HG03439 (cell line): ENCODE results near the gene NFKBIE.
"Not testable (repeated sequence)": the region's sequence is repeated elsewhere in the genome, so short reads cannot be mapped to it uniquely, and the experiment has no call there.

Experiments
- ATAC-seq: cut with Tn5 transposase; IDR thresholded peaks from one replicate; pipeline ENCODE4 v1.9.1; 2021; ENCODE audit warnings: mild to moderate bottlenecking, moderate library complexity; ENCODE audit not compliant: unreplicated experiment

The NFKBIE gene

DNA sequence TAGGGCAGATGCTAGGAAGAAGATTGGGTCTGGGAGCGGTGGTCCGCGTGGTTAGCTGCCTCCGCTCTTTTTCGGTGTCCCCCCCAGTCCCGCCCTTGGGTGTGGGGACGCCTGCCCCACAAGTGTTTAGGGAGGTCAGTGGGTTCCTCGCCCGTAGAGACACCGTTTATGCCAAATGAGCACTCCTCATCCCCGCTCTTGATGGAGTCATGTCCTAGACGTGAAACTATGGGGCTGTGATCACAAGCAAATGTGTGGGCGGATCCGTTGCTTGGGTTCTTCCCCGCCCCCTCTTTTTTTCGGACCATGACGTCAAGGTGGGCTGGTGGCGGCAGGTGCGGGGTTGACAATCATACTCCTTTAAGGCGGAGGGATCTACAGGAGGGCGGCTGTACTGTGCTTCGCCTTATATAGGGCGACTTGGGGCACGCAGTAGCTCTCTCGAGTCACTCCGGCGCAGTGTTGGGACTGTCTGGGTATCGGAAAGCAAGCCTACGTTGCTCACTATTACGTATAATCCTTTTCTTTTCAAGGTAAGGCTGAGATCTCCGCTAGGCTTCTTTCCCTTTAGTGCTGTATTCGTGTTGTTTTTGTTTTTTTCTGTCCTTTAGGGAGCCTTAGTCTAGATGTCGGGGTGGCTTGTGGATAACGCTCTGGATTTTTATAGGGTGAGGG, 18.6 kb downstream of the NFKBIE start, which contains the start of gene HSP90AB1:
Gene HSP90AB1 (plus strand): TSS at position 439 of the 675 bp plus-strand sequence. CDS start 1,529 bp downstream, outside the sequence.
- ATAC-seq: peak; percentile 68

DNA sequence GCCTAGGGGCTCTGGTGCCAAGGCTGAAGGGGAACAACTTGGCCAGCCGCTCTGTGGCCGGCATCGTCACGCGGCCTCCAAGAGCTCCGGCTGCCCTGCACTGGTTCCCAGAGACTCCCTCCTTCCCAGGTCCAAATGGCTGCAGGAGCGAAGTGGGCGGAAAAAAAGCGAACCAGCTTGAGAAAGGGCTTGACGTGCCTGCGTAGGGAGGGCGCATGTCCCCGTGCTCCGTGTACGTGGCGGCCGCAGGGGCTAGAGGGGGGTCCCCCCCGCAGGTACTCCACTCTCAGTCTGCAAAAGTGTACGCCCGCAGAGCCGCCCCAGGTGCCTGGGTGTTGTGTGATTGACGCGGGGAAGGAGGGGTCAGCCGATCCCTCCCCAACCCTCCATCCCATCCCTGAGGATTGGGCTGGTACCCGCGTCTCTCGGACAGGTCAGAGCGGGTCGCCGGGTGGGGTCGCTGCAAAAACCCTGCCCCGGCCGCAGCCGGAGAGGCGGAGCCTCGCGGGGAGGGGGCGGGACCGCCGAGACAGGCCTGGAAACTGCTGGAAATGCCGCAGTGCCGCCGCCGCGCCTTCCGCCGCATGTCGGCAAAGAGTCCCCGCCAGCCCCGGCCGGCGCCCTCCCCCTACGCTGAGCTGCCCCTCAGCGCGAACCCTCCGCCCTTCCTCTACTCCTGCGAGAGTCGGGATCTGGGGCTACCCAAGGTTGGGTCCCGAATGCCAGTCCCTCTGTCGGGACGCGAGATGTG, 19.3 kb downstream of the NFKBIE start:
- peak; percentile 51 for ATAC-seq

- ATAC-seq: no peak
These were observed 19.9 kb downstream of the NFKBIE start for GRCh38 chr6:44245391-44245911.

DNA sequence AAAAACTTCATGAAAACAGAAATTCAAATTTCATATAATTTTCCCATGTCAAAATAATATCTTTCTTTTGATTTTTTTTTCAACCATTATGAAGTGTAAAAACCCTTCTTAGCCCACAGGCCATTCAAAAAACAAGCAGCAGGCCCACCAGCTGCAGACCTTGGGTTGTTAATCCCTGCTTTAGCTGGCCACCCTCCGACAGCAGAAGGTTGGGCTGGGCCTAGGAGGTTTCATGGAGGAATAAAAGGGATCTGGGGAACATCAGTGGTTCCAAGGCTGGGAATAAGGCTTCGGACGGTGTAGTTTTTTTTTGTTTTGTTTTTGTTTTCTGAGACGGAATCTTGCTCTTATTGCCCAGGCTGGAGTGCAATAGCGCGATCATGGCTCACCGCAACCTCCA, 22.0 kb downstream of the NFKBIE start:
- no peak for ATAC-seq

GRCh38 chr6:44238687-44239350, 26.5 kb downstream of the NFKBIE start:
- no peak for ATAC-seq

GRCh38 chr6:44237813-44238433, 27.4 kb downstream of the NFKBIE start:
- ATAC-seq: peak; percentile 79

DNA sequence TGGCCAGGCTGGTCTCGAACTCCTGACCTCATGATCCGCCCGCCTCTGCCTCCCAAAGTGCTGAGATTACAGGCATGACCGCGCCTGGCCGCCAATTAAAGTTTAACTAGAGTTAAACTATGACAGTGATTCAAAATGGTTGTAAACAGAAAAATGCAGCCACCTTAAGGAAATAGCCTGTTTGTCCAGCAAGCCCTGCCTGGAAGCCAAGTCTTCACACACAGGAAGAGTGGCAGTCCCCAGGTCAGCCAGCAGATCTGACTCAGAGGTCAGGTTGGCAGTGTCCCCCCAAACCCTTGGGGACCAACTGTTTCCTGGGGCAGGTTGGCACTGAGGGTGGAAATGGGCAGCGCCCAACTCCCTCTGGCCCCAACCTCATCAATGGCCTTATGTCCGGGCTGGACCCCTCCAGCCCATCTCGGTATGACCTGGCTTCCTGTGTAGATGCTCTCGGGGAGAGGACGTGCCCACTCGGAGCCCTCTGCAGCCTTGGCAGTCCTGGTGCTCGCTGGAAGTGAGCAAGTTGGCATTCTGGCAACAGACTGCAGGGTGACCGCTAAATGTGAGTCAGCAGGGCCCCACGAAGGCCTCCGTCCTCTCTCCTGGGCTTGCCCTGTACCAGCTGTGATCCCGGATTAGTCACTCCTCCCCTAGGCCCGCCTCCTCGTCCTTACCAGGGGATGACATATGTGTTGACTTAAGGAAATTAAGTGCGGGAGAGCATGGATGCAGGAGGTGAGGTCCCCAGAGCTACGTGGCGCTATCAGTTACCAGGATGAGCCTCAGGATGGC, 28.1 kb downstream of the NFKBIE start:
- ATAC-seq: peak; percentile 67

DNA sequence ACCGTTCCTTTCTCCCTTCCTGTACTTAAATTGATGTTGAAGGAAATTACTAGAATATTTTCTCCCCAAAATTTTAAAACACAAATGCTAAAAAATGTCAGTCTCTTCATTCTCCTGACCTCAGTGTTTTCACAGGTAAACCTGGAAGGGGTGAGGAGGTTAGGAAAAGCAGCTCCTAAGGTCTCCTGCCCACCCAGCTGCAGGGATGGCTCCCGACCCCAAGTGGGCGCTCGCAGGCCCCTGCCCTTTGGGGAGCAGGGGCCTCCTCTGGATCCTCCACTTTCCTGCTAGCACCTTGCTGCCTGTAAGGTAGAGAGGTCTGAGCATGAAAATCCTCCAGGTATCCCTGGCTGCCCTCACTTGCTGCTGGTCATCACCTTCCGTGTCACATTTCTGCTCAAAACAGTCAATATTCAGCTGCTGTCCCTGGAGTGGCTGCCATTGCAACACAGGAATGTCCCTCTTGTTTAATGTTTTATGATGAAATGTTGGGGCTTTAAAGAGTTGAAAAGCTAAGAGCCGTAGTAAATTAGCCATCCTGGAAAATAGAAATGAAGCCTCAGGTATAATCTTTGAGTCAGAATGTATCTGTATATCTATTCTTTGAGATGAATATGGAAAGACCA, 29.3 kb downstream of the NFKBIE start:
- ATAC-seq: no peak

DNA sequence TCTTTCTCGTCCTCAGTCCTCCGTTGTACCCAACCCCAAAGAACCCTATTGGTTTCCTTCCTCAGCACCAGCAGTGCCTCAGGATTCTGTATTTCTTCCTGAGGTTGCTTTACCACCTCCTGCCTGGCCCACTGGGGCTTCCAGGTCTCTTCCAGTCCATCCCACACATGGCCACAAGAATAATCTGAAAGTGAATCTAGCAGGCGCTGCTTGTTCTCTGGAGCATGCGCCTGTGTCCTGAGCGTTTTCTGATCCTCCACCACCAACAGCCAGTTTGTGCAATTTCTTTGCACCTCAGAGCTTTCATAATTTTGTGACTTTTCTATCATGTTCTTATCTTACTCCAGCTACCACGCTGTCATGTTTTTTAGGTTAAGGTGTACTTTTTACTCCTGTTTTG, 30.1 kb downstream of the NFKBIE start:
- no peak for ATAC-seq

GRCh38 chr6:44234101-44235025, 31.0 kb downstream of the NFKBIE start:
- ATAC-seq: no peak

- no peak for ATAC-seq
These were observed 31.7 kb downstream of the NFKBIE start for GRCh38 chr6:44233567-44234100.

- no peak for ATAC-seq
These were observed 32.4 kb downstream of the NFKBIE start for GRCh38 chr6:44232676-44233566.

- ATAC-seq: not testable (repeated sequence)
These were observed 33.9 kb downstream of the NFKBIE start for GRCh38 chr6:44231426-44231825.

DNA sequence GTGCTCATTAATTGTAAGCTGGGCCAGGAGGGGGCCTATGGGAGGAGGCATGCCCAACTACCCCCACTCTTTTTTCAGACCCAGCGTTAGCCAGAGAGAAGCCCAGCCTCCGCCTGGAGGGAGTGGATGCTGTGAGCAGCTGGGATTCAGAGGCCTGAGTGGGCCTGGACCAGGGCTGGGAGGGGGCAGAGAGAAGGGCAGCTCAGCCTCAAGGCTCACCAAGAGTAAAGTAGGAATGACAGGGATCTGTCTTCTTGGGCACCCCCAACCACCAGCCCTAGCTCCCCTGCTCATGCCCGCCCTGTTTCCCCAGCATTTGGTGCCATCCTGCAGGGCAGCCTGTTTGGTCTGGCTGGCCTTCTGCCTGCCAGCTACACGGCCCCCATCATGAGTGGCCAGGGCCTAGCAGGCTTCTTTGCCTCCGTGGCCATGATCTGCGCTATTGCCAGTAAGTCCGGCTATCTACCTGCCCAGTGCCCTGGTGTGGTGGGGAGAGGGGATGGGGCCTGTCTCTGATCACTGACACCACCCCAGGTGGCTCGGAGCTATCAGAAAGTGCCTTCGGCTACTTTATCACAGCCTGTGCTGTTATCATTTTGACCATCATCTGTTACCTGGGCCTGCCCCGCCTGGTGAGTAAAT, 35.2 kb downstream of the NFKBIE start:
- ATAC-seq: no peak

DNA sequence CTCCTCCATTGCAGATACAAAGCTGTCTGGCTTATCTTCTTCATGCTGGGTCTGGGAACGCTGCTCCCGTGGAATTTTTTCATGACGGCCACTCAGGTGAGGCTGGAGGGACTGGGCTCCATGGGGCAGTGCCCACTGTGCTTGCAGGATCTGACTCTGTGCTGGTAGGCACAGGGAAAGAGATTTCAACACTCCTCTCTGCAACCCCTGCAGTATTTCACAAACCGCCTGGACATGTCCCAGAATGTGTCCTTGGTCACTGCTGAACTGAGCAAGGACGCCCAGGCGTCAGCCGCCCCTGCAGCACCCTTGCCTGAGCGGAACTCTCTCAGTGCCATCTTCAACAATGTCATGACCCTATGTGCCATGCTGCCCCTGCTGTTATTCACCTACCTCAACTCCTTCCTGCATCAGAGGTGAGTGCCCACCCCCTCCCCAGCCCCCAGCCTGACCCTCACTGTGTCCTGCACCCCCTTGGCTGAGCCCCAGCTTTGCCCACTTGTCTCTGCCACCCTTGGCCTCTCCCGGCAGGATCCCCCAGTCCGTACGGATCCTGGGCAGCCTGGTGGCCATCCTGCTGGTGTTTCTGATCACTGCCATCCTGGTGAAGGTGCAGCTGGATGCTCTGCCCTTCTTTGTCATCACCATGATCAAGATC, 35.8 kb downstream of the NFKBIE start:
- ATAC-seq: no peak

DNA sequence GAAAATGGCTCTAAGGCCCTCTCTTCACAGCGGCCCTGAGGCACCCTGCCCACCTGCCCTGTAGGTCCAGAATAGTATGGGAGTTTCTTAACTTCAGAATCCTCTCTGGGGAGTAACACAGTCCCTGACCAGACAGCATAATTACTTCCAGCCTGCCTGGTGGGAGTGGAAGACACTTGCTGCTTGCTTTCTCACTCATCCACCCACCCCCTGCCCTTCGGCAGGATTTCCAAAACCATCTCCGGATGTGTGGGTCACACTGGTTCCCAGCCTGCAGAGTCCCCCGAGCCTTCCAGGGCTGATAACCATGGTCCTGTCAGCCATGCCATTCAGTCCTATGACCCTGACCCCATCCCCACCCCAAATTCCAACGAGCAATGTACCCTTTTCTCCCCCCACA, 36.5 kb downstream of the NFKBIE start:
- no peak for ATAC-seq

GRCh38 chr6:44228433-44228832, 36.9 kb downstream of the NFKBIE start:
- ATAC-seq: no peak
